Measurements from ENCODE around the gene ZNF32.

The ZNF32 gene, protein sequence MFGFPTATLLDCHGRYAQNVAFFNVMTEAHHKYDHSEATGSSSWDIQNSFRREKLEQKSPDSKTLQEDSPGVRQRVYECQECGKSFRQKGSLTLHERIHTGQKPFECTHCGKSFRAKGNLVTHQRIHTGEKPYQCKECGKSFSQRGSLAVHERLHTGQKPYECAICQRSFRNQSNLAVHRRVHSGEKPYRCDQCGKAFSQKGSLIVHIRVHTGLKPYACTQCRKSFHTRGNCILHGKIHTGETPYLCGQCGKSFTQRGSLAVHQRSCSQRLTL

DNA sequence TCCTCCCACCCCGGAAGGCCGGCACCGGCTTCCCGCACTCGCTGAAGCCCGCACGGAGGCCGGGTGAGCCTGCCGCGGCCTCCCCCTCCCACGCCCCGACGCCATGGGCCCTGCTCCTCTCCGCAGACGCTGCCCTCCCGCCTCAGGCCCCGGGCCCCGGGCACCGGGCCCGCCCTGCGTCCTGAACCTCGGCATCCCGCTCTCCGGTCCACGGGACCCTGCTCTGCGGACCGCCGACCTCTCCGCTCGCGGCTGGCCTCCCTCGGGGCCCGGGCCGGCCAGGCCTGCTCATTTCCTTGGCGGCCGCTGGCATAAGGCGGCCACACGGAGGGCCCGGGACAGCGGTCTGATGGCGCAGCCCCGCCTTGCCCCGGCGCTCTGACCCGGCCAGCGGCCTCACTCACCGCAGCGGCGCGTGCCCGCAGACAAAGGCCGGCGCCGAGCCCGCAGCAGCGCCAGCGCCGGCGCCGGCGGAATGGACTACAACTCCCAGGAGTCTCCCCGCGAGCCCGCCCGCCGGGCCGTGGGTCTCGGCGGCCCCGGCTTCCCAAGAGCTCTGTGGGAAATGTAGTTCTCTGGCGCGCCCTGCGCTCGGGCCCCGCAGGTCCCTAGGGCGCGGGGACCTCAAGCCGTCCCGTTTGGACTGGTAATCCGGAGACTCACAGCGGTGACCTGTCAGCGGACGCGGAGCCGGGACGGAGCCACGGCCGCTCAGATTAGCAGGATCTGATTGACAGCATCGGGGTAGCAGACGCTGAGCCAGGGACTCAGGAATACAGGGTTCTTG lies at the start of gene ZNF32:
Gene ZNF32 (minus strand): TSS at position 484 of the 787 bp plus-strand sequence. CDS start 2,748 bp downstream, outside the sequence.
- DNase-seq, result peak; percentile 45 to 73 (median 59)

- DNase-seq, result no peak
Measured at GRCh38 chr10:43698156-43698555, 49.5 kb upstream of the ZNF32 start.

GRCh38 chr10:43696909-43697483 lies 48.3 kb upstream of the ZNF32 start:
- DNase-seq, result no peak

GRCh38 chr10:43695730-43696129 lies 47.0 kb upstream of the ZNF32 start:
- no peak for DNase-seq

DNA sequence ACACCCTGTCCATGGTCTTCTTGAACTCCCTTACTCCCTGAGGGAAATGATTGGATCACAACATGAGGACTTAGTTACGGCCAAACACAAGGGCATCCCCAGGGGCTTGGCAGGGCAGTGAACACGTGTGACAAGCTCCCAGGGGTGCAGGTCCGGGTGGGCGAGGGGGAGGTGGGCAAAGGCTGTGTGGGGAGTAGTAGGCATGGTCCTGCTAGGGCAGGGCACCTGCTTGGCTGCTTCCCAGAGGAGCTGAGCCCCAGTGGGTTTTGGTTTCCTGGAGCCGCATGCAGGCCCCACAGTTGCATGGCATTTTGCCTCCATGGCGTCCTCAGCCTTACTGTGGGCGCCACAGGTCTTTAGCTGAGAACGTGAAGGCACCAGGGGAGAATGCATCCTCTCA lies 46.6 kb upstream of the ZNF32 start:
- no peak for DNase-seq

- no peak for DNase-seq
Measured at GRCh38 chr10:43694526-43694925, 45.8 kb upstream of the ZNF32 start.

- no peak for DNase-seq
Measured at GRCh38 chr10:43693602-43694001, 44.9 kb upstream of the ZNF32 start.

- DNase-seq, result no peak
Measured at GRCh38 chr10:43692051-43692825, 43.6 kb upstream of the ZNF32 start.

DNA sequence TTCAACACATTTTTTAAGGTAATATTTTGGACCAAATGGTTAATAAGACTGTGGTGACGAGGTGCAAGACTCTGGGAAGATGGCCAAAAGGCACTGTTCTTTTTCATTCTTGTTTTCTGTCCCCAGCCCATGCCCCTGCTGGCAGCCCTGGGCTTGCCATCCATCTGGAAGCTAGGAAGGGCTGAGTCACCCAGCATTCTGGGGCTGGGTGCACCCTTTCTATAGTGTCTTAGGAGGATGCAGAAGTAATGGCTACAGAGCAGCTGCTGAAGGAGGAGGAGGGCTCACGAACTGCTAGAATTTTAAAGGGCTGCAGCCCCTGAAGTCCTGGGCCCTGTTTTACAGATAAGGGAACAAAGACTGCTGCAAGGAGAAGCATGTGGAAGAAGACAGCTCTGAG lies 42.8 kb upstream of the ZNF32 start:
- DNase-seq, result no peak

- DNase-seq, result peak; percentile 54 to 82 (median 72)
Measured at GRCh38 chr10:43689955-43690771, 41.5 kb upstream of the ZNF32 start.

DNA sequence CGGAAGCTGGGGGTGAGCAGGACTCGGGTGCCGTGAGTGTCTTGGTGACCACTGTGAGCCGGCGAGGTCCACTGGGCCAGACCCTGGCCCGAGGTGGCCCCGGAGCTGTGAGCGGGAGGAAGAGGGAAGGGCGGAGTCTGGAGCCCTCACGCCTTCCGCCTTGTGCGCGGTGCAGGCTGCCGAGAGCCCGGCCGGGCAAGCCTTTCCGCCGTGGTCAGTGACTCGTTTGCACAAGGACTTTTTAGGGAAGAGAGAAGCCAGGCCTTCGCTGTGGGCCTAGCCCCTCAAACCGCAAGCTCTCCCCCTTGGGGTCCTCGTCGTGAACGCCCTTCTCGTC lies 40.9 kb upstream of the ZNF32 start:
- DNase-seq, result peak in 1 of 4 experiments; percentile 28

- DNase-seq, result no peak
Measured at GRCh38 chr10:43689007-43689491, 40.4 kb upstream of the ZNF32 start.

GRCh38 chr10:43688348-43688892 lies 39.7 kb upstream of the ZNF32 start:
- DNase-seq, result no peak

GRCh38 chr10:43687373-43687772 lies 38.7 kb upstream of the ZNF32 start:
- no peak for DNase-seq

DNA sequence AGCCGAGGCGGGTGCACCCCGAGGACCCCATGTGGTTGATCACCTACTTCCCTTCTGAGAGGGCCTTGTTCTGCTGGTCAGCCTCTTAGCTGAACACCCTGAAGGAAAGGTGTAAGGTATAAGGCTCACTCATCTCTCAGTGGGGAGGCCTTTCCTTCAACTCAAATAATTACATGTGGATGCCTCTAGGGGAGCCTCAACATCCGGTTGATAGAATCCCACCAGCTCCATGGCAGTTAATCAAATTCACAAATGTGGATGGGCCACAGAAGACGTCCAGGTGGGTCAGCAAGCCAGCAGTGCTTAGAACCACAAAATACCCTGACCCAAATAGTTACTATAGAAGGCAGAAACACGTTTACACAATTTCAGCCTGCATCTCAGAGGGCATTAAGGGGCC lies 37.7 kb upstream of the ZNF32 start:
- no peak for DNase-seq

DNA sequence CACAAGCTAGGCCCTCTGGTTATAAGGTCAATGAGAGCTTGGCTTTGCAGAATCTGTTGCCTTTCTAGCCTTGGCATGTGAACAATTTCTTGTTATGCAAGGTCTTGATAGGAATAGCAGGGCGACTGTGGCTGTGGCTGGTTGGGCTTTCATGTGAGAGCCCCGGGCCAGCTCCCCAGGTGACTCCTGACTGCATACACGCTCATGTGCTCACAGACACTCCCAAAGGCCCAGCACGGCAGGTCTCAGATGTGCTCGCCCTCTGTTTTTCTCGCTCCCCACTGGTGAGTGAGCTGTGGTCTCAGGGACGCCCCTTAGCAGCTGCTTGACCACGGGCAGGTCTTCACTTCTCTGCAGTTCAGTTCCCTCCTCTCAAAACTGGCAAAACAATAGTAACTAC lies 37.1 kb upstream of the ZNF32 start:
- DNase-seq, result no peak

DNA sequence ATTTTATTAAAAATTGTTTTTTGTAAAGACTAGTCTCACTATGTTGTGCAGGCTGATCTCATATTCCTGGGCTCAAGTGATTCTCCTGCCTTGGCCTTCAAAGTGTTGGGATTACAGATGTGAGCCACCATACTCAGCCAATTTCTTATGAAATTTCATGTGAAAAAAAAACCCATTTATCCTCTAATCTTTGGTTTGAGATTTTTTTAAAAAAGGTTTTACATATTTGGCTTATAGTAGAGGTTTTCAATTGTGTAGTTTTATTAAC lies 35.5 kb upstream of the ZNF32 start:
- no peak for DNase-seq

GRCh38 chr10:43683451-43684291 lies 35.0 kb upstream of the ZNF32 start:
- DNase-seq, result peak in 1 of 4 experiments; percentile 9

DNA sequence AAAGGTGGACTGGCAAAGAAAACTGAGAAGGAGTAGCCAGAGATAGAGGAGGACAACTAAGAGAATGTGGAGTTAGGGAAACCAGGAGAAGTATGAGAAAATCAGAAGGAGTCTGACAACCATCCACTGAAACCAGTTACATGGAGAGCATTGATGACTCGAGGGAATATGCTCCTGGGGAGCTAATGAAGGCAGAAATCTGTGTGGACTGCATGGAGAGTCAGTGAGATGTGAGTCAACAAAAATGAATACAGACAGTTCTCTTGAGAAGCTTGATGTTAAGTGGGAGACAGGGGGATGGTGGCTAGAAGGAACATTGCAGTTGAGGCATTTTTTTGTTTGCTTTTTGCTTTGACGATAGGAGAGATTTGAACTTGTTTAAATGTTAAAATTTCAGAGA lies 34.3 kb upstream of the ZNF32 start:
- no peak for DNase-seq

- no peak for DNase-seq
Measured at GRCh38 chr10:43681721-43682120, 33.0 kb upstream of the ZNF32 start.

GRCh38 chr10:43681220-43681619 lies 32.5 kb upstream of the ZNF32 start:
- no peak for DNase-seq
